ENCODE data around the gene ATR. TPM values are rescaled to one million over a fixed set of nuclear protein-coding genes. Genes with fewer than 3 reads are reported as not detected.

Gene ATR
- total and polyA plus RNA-seq, 10 of the 15 experiments (the other 5 are each of a cell fraction or from before 2014, with no cell fraction given): 21.0 to 41.5 (median 30.1) TPM

DNA sequence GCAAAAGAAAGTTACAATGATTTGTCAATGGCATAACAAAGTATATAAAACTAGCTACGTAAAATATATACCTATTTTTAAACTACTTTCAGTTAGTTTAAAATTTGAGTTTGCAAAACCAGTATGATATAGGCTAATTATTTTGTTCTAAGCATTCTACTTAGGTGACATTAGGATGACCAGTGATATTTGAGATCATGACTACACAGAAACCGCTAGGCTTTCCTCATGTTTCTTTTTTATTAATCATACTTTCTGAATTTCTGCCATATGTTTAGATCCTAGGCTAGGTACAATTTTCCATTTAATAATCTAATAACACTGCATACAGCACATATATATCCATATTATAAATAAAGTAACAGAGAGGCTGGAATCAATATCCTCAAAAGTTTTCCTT lies 78.3 kb downstream of the ATR start (continued):
- TF ChIP-seq, protein P1, sequence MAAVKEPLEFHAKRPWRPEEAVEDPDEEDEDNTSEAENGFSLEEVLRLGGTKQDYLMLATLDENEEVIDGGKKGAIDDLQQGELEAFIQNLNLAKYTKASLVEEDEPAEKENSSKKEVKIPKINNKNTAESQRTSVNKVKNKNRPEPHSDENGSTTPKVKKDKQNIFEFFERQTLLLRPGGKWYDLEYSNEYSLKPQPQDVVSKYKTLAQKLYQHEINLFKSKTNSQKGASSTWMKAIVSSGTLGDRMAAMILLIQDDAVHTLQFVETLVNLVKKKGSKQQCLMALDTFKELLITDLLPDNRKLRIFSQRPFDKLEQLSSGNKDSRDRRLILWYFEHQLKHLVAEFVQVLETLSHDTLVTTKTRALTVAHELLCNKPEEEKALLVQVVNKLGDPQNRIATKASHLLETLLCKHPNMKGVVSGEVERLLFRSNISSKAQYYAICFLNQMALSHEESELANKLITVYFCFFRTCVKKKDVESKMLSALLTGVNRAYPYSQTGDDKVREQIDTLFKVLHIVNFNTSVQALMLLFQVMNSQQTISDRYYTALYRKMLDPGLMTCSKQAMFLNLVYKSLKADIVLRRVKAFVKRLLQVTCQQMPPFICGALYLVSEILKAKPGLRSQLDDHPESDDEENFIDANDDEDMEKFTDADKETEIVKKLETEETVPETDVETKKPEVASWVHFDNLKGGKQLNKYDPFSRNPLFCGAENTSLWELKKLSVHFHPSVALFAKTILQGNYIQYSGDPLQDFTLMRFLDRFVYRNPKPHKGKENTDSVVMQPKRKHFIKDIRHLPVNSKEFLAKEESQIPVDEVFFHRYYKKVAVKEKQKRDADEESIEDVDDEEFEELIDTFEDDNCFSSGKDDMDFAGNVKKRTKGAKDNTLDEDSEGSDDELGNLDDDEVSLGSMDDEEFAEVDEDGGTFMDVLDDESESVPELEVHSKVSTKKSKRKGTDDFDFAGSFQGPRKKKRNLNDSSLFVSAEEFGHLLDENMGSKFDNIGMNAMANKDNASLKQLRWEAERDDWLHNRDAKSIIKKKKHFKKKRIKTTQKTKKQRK (IDR thresholded peaks at IDR 0.05; ENCODE audit: low read depth, low read length): no peak
- TF ChIP-seq RAD21 (IDR thresholded peaks at IDR 0.05; ENCODE audit: insufficient read depth, low read depth, low read length) (no peak), PAX8 (IDR thresholded peaks at IDR 0.05) (no peak), STAT3 (IDR thresholded peaks at IDR 0.05; ENCODE audit: low read depth, low read length) (no peak)

DNA sequence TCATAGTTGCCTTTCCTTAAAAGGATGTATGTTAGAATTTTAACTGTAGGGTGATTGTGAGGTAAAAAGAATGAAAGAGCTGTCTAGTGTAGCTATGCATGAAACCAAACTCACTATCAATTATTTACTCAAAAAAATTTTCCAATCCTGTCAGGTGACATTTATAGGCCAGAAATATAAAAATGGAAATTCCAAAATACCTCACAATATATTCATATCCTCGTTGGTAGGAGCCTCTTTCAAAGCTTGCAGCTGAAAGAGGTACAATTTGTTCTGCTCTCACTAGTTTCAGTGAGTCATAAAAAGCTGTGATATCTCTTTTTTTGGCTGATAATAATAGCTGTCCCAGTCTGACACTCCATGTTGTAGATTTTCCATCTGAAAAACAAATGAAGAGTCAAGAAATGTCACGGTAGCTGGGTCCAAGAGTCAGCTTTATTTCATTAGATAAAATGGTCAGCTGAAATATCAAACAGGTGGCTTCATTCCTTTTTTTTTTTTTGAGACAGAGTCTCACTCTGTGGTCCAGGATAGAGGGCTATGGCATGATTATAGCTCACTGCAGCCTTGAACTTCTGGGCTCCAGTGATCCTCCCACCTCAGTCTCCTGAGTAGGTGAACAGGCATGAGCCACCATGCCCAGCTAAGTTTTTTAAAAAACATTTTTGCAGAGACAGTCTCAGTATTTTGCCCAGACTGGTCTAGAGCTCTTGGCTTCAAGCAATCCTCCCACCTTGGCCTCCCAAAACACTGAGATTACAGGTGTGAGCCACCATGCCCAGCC lies 79.9 kb downstream of the ATR start:
- CTCF ChIA-PET: interaction anchor here (0.6 to 1.1 kb wide), 2 partner anchors 9 to 13 kb away, joined by 3 to 4 read pairs; no protein-coding TSS in a partner anchor

More for the DNA sequence above, 79.9 kb downstream of the ATR start:
- peaks cover 1 to 3% of the 10 kb centered on the region in 2 experiments; a peak in 3 of 4 replicates for H3K36me3 ChIP-seq (ENCODE audit: control insufficient read depth in 2 of 2, insufficient read depth in 2 of 2, low read length in 1 of 2)
- in situ Hi-C loops (cut with MboI): no loop called here
- ChIA-PET SMC1A (ENCODE audit: uncharacterized antibody, unreplicated experiment) (interaction anchor here (0.6 to 1.4 kb wide), 7 partner anchors 9 to 346 kb away, joined by 3 to 14 read pairs (median 3); no protein-coding TSS in a partner anchor), POLR2A (interaction anchor here (0.8 to 1.0 kb wide), 3 partner anchors 52 to 503 kb away, joined by 3 to 5 read pairs (median 3); partner anchors contain the start of genes ATR and U2SURP), RAD21 (ENCODE audit: unreplicated experiment) (interaction anchor here (1.0 to 1.5 kb wide), 3 partner anchors 9 to 25 kb away, joined by 3 to 5 read pairs (median 4); no protein-coding TSS in a partner anchor)
- ATAC-seq (peak; percentile 84), DNase-seq (ENCODE audit: low read depth, low spot score) (no peak), FAIRE-seq (no peak)
- intact Hi-C loops (cut with micrococcal nuclease; ENCODE audit: unreplicated experiment): no loop called here
- TF ChIP-seq JUNB (IDR thresholded peaks at IDR 0.05): peak; percentile 46
- TF ChIP-seq FOXM1 (IDR thresholded peaks at IDR 0.05; ENCODE audit: low read depth, low read length): 0 out of 2 replicates have a peak, but pooled peaks have one; percentile 20
- no peak for TF ChIP-seq EZH2 (IDR thresholded peaks at IDR 0.05; ENCODE audit: borderline replicate concordance, control insufficient read depth, low read depth, low read length)
- BruUV-seq (replicated peaks): no TSS peak
- H3K9ac ChIP-seq (ENCODE audit: control insufficient read depth, insufficient read depth, low read length): no peak overlapping the region
- H3K4me1 ChIP-seq (ENCODE audit: control insufficient read depth, insufficient read depth, low read length): no peaks in the 10 kb centered on the region
- H3K4me3 ChIP-seq: no peak overlapping the region
- no peak overlapping the region for H3K27ac ChIP-seq (ENCODE audit: control insufficient read depth, insufficient read depth)
- no peaks in the 10 kb centered on the region for H4K20me1 ChIP-seq (ENCODE audit: control insufficient read depth, insufficient read depth)
- no peak overlapping the region for H2AFZ ChIP-seq (ENCODE audit: control insufficient read depth, low read depth, low read length)
- WGBS (ENCODE audit: insufficient coverage, insufficient replicate concordance, low lambda C conversion rate, missing lambda C conversion rate): 45% methylated on average over 2 of the region's 2 CpGs
- no peak overlapping the region for H3K4me2 ChIP-seq (ENCODE audit: control insufficient read depth, insufficient read depth)
- no peaks in the 10 kb centered on the region for H3K79me2 ChIP-seq (ENCODE audit: control insufficient read depth, insufficient read depth, low read length)
- no peaks in the 10 kb centered on the region for H3K9me3 ChIP-seq (replicated peaks; ENCODE audit: control insufficient read depth, insufficient read depth, low read length)
- no peaks in the 10 kb centered on the region for H3K27me3 ChIP-seq (replicated peaks in 1 of 2; ENCODE audit: control insufficient read depth in 2 of 2, insufficient read depth in 2 of 2, low read length in 1 of 2)
